ENCODE measurements around the gene TTL.

The TTL gene

DNA sequence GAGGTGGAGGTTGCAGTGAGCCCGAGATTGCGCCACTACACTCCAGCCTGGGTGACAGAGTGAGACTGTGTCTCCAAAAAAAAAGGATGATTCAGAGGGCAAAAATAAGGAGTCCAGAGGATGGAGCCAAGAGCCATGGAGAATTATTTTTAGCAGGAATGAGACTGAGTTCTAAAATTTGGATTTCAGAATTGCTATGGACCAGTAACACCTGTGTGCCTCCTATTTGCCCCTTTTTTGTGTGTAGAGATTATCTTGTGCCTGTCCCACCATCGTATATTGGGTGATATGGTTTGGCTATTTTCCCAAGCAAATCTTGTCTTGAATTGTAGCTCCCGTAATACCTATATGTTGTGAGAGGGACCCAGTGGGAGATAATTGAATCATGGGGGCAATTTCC, 32.1 kb upstream of the TTL start:
- ChIA-PET CTCF (no interaction called here), POLR2A (no interaction called here)
- no peak for DNase-seq (ENCODE audit: extremely low spot score)
- TF ChIP-seq, protein P1, sequence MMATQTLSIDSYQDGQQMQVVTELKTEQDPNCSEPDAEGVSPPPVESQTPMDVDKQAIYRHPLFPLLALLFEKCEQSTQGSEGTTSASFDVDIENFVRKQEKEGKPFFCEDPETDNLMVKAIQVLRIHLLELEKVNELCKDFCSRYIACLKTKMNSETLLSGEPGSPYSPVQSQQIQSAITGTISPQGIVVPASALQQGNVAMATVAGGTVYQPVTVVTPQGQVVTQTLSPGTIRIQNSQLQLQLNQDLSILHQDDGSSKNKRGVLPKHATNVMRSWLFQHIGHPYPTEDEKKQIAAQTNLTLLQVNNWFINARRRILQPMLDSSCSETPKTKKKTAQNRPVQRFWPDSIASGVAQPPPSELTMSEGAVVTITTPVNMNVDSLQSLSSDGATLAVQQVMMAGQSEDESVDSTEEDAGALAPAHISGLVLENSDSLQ (IDR thresholded peaks at IDR 0.05) = no peak
- TF ChIP-seq FOXA1 (IDR thresholded peaks at IDR 0.05) (no peak), NFRKB (IDR thresholded peaks at IDR 0.05) (no peak), CTBP1 (IDR thresholded peaks at IDR 0.05; ENCODE audit: borderline replicate concordance) (no peak), HDGF (IDR thresholded peaks at IDR 0.05; ENCODE audit: borderline replicate concordance) (no peak), L3MBTL2 (conservative IDR thresholded peaks at IDR 0.05) (no peak), FOXK2 (IDR thresholded peaks at IDR 0.05) (no peak), SP1 (IDR thresholded peaks at IDR 0.05) (no peak), BHLHE40 (IDR thresholded peaks at IDR 0.05; ENCODE audit: borderline replicate concordance) (no peak), LEF1 (IDR thresholded peaks at IDR 0.05; ENCODE audit: borderline replicate concordance) (no peak), FOXM1 (IDR thresholded peaks at IDR 0.05; ENCODE audit: borderline replicate concordance) (no peak), ELF4 (IDR thresholded peaks at IDR 0.05) (no peak)

DNA sequence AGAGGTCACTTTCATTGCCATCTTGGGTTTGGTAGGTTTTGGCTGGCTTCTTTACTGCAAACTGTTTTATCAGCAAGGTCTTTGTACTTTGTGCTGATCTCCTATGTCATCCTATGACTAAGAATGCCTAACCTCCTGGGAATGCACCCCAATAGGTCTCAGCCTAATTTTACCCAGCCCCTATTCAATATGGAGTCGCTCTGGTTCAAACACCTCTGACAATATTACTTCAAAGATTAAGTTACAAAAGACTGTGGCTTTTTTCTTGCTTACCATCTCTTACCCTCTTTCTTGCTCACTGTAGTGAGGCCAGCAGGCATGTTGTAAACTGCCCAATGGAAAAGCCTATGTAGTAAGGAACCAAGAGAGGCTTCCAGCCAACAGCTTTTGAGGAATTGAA, 30.6 kb upstream of the TTL start:
- TF ChIP-seq NFRKB (IDR thresholded peaks at IDR 0.05) (no peak), SUZ12 (IDR thresholded peaks at IDR 0.05) (no peak), SP1 (IDR thresholded peaks at IDR 0.05) (no peak), BHLHE40 (IDR thresholded peaks at IDR 0.05; ENCODE audit: borderline replicate concordance) (no peak), FOXK2 (IDR thresholded peaks at IDR 0.05) (no peak), CTBP1 (IDR thresholded peaks at IDR 0.05; ENCODE audit: borderline replicate concordance) (no peak), L3MBTL2 (conservative IDR thresholded peaks at IDR 0.05) (no peak), ZNF384 (IDR thresholded peaks at IDR 0.05) (no peak)
- TF ChIP-seq, protein P1 (IDR thresholded peaks at IDR 0.05) = no peak
- CTCF ChIA-PET = no interaction called here
- DNase-seq (ENCODE audit: extremely low spot score) = no peak
- POLR2A ChIA-PET = no interaction called here

DNA sequence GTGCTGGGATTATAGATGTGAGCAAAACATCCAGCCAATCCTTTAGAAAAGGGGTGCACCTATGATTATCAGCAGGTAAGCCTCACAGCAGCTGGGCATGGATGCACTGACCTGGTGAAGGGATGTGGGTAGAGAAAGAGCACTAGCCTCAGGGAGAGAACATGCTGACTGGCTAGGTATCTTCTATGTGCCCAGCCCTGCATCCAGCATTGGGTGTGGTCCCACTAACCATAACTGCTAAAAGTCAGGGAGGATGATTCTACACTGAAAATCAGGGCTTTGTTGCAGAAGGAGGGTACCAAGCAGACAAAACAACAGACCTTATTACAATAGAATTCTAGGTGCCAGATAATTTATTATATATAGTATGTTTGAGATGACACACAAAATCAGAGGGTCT, 27.4 kb upstream of the TTL start:
- CTCF ChIA-PET = no interaction called here
- DNase-seq (ENCODE audit: extremely low spot score) = no peak
- POLR2A ChIA-PET = no interaction called here
- TF ChIP-seq SUZ12 (IDR thresholded peaks at IDR 0.05) (no peak), L3MBTL2 (conservative IDR thresholded peaks at IDR 0.05) (no peak), ZNF384 (IDR thresholded peaks at IDR 0.05) (no peak), FOXK2 (IDR thresholded peaks at IDR 0.05) (no peak), FOXM1 (IDR thresholded peaks at IDR 0.05; ENCODE audit: borderline replicate concordance) (no peak), TARDBP (IDR thresholded peaks at IDR 0.05) (no peak), NFRKB (IDR thresholded peaks at IDR 0.05) (no peak), FOXA1 (IDR thresholded peaks at IDR 0.05) (no peak), LEF1 (IDR thresholded peaks at IDR 0.05; ENCODE audit: borderline replicate concordance) (no peak), BHLHE40 (IDR thresholded peaks at IDR 0.05; ENCODE audit: borderline replicate concordance) (no peak), CTBP1 (IDR thresholded peaks at IDR 0.05; ENCODE audit: borderline replicate concordance) (no peak), HDGF (IDR thresholded peaks at IDR 0.05; ENCODE audit: borderline replicate concordance) (no peak), ELF4 (IDR thresholded peaks at IDR 0.05) (no peak), SP1 (IDR thresholded peaks at IDR 0.05) (no peak), ARNT (IDR thresholded peaks at IDR 0.05) (no peak)
- TF ChIP-seq, protein P1 (IDR thresholded peaks at IDR 0.05) = no peak

DNA sequence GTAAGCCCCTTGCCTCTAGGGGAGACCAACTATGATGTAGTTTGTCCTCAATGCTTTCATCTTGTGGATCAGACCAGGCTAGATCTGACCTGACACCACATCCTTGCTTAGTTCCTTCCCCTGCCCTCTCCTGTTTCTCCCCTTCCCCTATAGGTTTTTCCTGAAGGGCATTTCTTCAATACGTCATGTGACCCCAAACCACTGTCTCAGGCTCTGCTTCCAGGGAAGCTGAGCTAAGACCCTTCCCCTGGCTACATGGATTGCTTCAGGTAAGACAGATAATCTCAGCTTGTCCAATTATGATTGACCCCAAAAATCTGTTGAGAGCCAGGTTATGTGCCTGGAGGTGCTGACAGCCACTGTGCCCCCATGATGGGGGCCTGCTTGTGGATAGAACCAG, 22.6 kb upstream of the TTL start:
- ChIA-PET POLR2A (no interaction called here), CTCF (no interaction called here)
- TF ChIP-seq CTBP1 (IDR thresholded peaks at IDR 0.05; ENCODE audit: borderline replicate concordance) (no peak), LEF1 (IDR thresholded peaks at IDR 0.05; ENCODE audit: borderline replicate concordance) (no peak), ELF4 (IDR thresholded peaks at IDR 0.05) (no peak), FOXK2 (IDR thresholded peaks at IDR 0.05) (no peak), L3MBTL2 (conservative IDR thresholded peaks at IDR 0.05) (no peak), TARDBP (IDR thresholded peaks at IDR 0.05) (no peak), HDGF (IDR thresholded peaks at IDR 0.05; ENCODE audit: borderline replicate concordance) (no peak)
- no peak for DNase-seq (ENCODE audit: extremely low spot score)

DNA sequence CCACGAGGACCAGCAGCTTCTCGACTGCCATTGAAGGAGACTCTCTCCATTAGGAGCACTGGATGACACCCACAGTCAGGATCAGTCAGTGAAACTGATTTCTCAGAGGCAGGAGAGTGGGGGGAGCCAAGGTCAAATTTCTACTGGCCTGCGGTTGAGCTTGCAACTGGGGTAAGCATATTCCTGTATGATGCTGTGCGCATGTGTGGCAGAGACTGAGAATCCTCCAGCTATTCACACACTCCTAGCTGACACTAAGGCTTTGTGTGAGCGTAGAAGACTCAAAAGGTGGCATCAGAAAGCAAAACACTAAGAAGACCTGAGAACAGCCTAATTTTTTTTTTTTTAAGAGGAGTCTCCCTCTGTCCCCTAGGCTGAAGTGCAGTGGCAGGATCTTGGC, 19.8 kb upstream of the TTL start:
- ChIA-PET POLR2A (no interaction called here), CTCF (no interaction called here)
- no peak for TF ChIP-seq ZNF384 (IDR thresholded peaks at IDR 0.05)
- TF ChIP-seq LEF1 (IDR thresholded peaks at IDR 0.05; ENCODE audit: borderline replicate concordance) = no peak
- no peak for TF ChIP-seq SP1 (IDR thresholded peaks at IDR 0.05)
- TF ChIP-seq FOXM1 (IDR thresholded peaks at IDR 0.05; ENCODE audit: borderline replicate concordance) = no peak
- no peak for TF ChIP-seq ELF4 (IDR thresholded peaks at IDR 0.05)
- TF ChIP-seq SUZ12 (IDR thresholded peaks at IDR 0.05) = no peak
- TF ChIP-seq NFRKB (IDR thresholded peaks at IDR 0.05) = no peak
- TF ChIP-seq TARDBP (IDR thresholded peaks at IDR 0.05) = no peak
- TF ChIP-seq, protein P1 (IDR thresholded peaks at IDR 0.05) = no peak
- TF ChIP-seq HDGF (IDR thresholded peaks at IDR 0.05; ENCODE audit: borderline replicate concordance) = no peak
- TF ChIP-seq L3MBTL2 (conservative IDR thresholded peaks at IDR 0.05) = no peak
- DNase-seq (ENCODE audit: extremely low spot score) = no peak

DNA sequence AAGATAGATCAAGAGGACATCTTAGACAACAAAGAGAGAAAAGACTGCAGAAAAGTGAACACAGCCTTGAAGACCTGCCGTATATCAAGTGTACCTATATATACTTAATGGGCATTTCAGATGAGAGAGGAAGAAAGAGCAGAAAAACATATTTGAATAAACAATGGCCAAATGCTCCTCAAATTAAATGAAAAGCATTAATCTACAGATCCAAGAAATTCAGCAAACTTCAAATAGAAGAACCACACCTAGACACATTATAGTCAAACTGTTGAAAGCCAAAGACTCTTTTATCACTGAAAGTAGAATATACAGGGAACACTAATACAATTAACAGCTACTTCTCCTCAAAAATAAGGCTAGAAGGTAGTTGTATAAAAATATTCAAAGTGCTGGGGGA, 18.7 kb upstream of the TTL start:
- POLR2A ChIA-PET = no interaction called here
- TF ChIP-seq CTBP1 (IDR thresholded peaks at IDR 0.05; ENCODE audit: borderline replicate concordance) (no peak), L3MBTL2 (conservative IDR thresholded peaks at IDR 0.05) (no peak), ZNF384 (IDR thresholded peaks at IDR 0.05) (no peak), SUZ12 (IDR thresholded peaks at IDR 0.05) (no peak), TARDBP (IDR thresholded peaks at IDR 0.05) (no peak)
- CTCF ChIA-PET = no interaction called here
- no peak for DNase-seq (ENCODE audit: extremely low spot score)

Measured in HEK293T (cell line).